Thyroid gland (tissue), 4 donors: ENCODE data around the gene CLIP2. TPM values are rescaled to one million over a fixed set of nuclear protein-coding genes. Genes with fewer than 3 reads are reported as not detected.
"Not testable (repeated sequence)": the region's sequence is repeated elsewhere in the genome, so short reads cannot be mapped to it uniquely, and the experiment has no call there.

Experiments
- DNase-seq, 2 donors: peaks; one replicate each; pipeline ENCODE4 v3.0.0-alpha.2; 2019
- H3K27ac ChIP-seq, 3 donors: fragments of 200-600 bp; sonication (generic); 1 replicate in 2 of 3; 2 replicates in 1 of 3; pipeline ENCODE4 v1.5.1; 2016 to 2019; ENCODE audit warnings: mild to moderate bottlenecking in 1 of 3, moderate library complexity in 1 of 3
- H3K27me3 ChIP-seq: fragments of 200-600 bp; sonication (generic); one replicate; pipeline ENCODE4 v1.5.1; 2019
- H3K36me3 ChIP-seq, 2 donors: fragments of 200-600 bp; sonication (generic); one replicate each; pipeline ENCODE4 v1.5.1; 2016 to 2019
- H3K4me1 ChIP-seq, 2 donors: fragments of 200-600 bp; sonication (generic); one replicate each; pipeline ENCODE4 v1.5.1; 2017 to 2019
- H3K4me3 ChIP-seq, 3 donors: fragments of 200-600 bp; sonication (generic); replicated peaks in 1 of 3; 1 replicate in 2 of 3; 2 replicates in 1 of 3; pipeline ENCODE4 v1.5.1; 2016; ENCODE audit warnings: mild to moderate bottlenecking in 1 of 3
- H3K9me3 ChIP-seq: fragments of 200-600 bp; sonication (generic); one replicate; pipeline ENCODE4 v1.5.1; 2017
- CTCF ChIP-seq, 6 experiments: fragments of 200-600 bp in 3 of 6; fragments of 450-650 bp in 3 of 6; sonication (generic) in 3 of 6; IDR thresholded peaks; one replicate each; pipeline ENCODE4 v1.5.1; 2016 to 2019; ENCODE audit warnings: antibody characterized with exemption in 6 of 6, mild to moderate bottlenecking in 2 of 6, inconsistent platforms in 1 of 6, moderate library complexity in 1 of 6
- POLR2A ChIP-seq, 2 donors: fragments of 450-650 bp; IDR thresholded peaks; one replicate each; pipeline ENCODE4 v1.6.1; 2017; ENCODE audit warnings: antibody characterized with exemption in 2 of 2, mild to moderate bottlenecking in 2 of 2, moderate library complexity in 1 of 2
- WGBS, 2 donors: methylation state at CpG; one replicate each; pipeline ENCODE4 v1.1.5; 2017; 5-methylcytosine and 5-hydroxymethylcytosine counted together
- intact Hi-C: fragments of 100-400 bp; cut with DNase I; formaldehyde crosslinking; loops from one replicate; pipeline ENCODE4 v1.15.1; 2023
- total RNA-seq, 4 donors: library from RNA; depleted of rRNA; stranded (reverse); fragments of >200 nt; gene quantifications; one replicate each; pipeline ENCODE4 v1.2.3, GENCODE V29; 2016

CLIP2 gene
- total RNA-seq, 4 donors from 2014 or later, result 4.4 to 16.5 (median 6.7) TPM

- intact Hi-C loops, result no loop called here
- DNase-seq, result peak; percentile 63 to 72
These were observed 128.3 kb downstream of the CLIP2 start for GRCh38 chr7:74417419-74417971.

GRCh38 chr7:74418076-74418475, 128.9 kb downstream of the CLIP2 start:
- H3K4me3 ChIP-seq, result no peak overlapping the region
- WGBS, 2 donors, result 79 to 89% methylated on average over 7 to 8 of the region's 8 CpGs
- H3K4me1 ChIP-seq, result peaks cover 3 to 9% of the 10 kb centered on the region in 2 donors
- peak overlapping the region in 2 of 3 donors; percentile 31 to 64 for H3K27ac ChIP-seq
- H3K9me3 ChIP-seq, result no peaks in the 10 kb centered on the region
- no peak for TF ChIP-seq CTCF (IDR thresholded peaks at IDR 0.05)
- no peak for TF ChIP-seq POLR2A (IDR thresholded peaks at IDR 0.05)
- no peaks in the 10 kb centered on the region for H3K36me3 ChIP-seq
- H3K27me3 ChIP-seq, result no peaks in the 10 kb centered on the region
- intact Hi-C loops, result no loop called here
- DNase-seq, result no peak

More at GRCh38 chr7:74417419-74417971, 128.3 kb downstream of the CLIP2 start:
- no peaks in the 10 kb centered on the region for H3K9me3 ChIP-seq
- peak overlapping the region; percentile 31 to 64 (median 58) for H3K27ac ChIP-seq
- no peaks in the 10 kb centered on the region for H3K27me3 ChIP-seq
- H3K4me1 ChIP-seq, result peaks cover 3 to 9% of the 10 kb centered on the region in 2 donors
- WGBS, 2 donors, result 32 to 44% methylated on average over 6 to 13 of the region's 16 CpGs
- H3K36me3 ChIP-seq, result no peaks in the 10 kb centered on the region
- H3K4me3 ChIP-seq, result no peak overlapping the region
- TF ChIP-seq POLR2A (IDR thresholded peaks at IDR 0.05) (no peak), CTCF (IDR thresholded peaks at IDR 0.05) (peak; percentile 91 to 99 (median 96))

- Histone ChIP-seq H3K27me3 (no peaks in the 10 kb centered on the region), H3K4me1 (peaks cover 3 to 9% of the 10 kb centered on the region in 2 donors), H3K36me3 (no peaks in the 10 kb centered on the region), H3K9me3 (no peaks in the 10 kb centered on the region), H3K4me3 (no peak overlapping the region), H3K27ac (no peak overlapping the region)
- TF ChIP-seq POLR2A (IDR thresholded peaks at IDR 0.05), result no peak
- no peak for TF ChIP-seq CTCF (IDR thresholded peaks at IDR 0.05)
- no peak for DNase-seq
- intact Hi-C loops, result no loop called here
- 84 to 92% methylated on average over 10 of the region's 10 CpGs for WGBS, 2 donors
These were observed 129.3 kb downstream of the CLIP2 start for GRCh38 chr7:74418538-74418937.

GRCh38 chr7:74419232-74419631, 130.0 kb downstream of the CLIP2 start:
- DNase-seq, intact Hi-C loops, H3K4me3 ChIP-seq, H3K4me1 ChIP-seq, H3K27me3 ChIP-seq, H3K36me3 ChIP-seq, H3K27ac ChIP-seq, H3K9me3 ChIP-seq: not testable (repeated sequence)
- WGBS, 2 donors, result 63 to 91% methylated on average over 4 of the region's 4 CpGs

GRCh38 chr7:74420006-74420405, 130.8 kb downstream of the CLIP2 start:
- Histone ChIP-seq H3K27me3 (no peaks in the 10 kb centered on the region), H3K27ac (no peak overlapping the region), H3K4me3 (no peak overlapping the region), H3K4me1 (peaks cover 3 to 9% of the 10 kb centered on the region in 2 donors), H3K9me3 (no peaks in the 10 kb centered on the region), H3K36me3 (no peaks in the 10 kb centered on the region)
- TF ChIP-seq CTCF (IDR thresholded peaks at IDR 0.05), result no peak
- no peak for TF ChIP-seq POLR2A (IDR thresholded peaks at IDR 0.05)
- intact Hi-C loops, result loop anchor here (10.0 kb wide), 1 partner anchor 115 kb away; no protein-coding TSS in a partner anchor
- WGBS, 2 donors, result 93% methylated on average over 4 of the region's 4 CpGs
- DNase-seq, result no peak
